Vagina (tissue), 2 donors: ENCODE data around the gene CYP4V2.

ENCODE experiments used
- POLR2A ChIP-seq, 2 donors: fragments of 450-650 bp; IDR thresholded peaks; one replicate each; pipeline ENCODE4 v1.6.1; 2017; ENCODE audit warnings: antibody characterized with exemption in 2 of 2, mild to moderate bottlenecking in 2 of 2, moderate library complexity in 2 of 2
- TF ChIP-seq, protein P1 (sequence below), 3 experiments: fragments of 450-650 bp in 2 of 3; fragments of 200-600 bp in 1 of 3; sonication (generic) in 1 of 3; IDR thresholded peaks; one replicate each; pipeline ENCODE4 v1.5.1; 2017 to 2019; ENCODE audit warnings: antibody characterized with exemption in 3 of 3, mild to moderate bottlenecking in 2 of 3, moderate library complexity in 2 of 3

DNA sequence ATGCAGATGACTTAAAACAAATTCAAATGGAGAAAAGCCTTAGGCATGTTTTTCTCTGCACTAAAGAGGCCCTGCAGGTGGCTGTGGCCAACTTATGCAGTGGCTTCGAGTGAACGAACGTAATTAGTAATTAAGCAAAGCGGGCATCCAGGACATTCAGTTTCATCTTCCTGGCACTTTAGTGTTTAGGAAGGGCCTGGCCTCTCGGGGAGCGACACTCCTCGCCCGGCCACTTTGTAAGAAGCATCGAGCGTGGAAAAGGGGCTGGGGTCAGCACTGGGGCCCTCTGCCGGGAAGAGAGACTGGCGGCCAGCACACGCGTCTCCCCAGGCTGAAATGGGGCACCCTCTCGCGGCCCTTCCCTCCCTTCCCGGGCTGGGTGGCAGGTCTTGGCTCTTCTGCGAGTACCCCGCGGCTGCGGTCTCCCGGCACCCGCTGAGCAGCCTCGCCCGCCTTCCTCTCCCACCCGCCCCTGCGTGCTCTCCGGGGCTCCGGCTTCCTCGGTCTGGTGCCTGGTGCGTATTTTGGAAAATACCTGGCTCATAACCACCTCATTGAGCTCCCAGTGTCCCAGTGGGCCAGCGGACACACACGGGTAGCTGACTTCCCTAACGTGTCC, 677 bp upstream of the CYP4V2 start:
- TF ChIP-seq, protein P1, sequence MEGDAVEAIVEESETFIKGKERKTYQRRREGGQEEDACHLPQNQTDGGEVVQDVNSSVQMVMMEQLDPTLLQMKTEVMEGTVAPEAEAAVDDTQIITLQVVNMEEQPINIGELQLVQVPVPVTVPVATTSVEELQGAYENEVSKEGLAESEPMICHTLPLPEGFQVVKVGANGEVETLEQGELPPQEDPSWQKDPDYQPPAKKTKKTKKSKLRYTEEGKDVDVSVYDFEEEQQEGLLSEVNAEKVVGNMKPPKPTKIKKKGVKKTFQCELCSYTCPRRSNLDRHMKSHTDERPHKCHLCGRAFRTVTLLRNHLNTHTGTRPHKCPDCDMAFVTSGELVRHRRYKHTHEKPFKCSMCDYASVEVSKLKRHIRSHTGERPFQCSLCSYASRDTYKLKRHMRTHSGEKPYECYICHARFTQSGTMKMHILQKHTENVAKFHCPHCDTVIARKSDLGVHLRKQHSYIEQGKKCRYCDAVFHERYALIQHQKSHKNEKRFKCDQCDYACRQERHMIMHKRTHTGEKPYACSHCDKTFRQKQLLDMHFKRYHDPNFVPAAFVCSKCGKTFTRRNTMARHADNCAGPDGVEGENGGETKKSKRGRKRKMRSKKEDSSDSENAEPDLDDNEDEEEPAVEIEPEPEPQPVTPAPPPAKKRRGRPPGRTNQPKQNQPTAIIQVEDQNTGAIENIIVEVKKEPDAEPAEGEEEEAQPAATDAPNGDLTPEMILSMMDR (IDR thresholded peaks at IDR 0.05): no peak
- no peak for TF ChIP-seq POLR2A (IDR thresholded peaks at IDR 0.05)
